Endometrial microvascular endothelial cells (primary cell): ENCODE results near the gene PHLDB3. TPM values are rescaled to one million over a fixed set of nuclear protein-coding genes. Genes with fewer than 3 reads are reported as not detected.
"Not testable (repeated sequence)": the region's sequence is repeated elsewhere in the genome, so short reads cannot be mapped to it uniquely, and the experiment has no call there.

Experiments used
- in situ Hi-C: cut with HindIII; loops from 2 replicates; pipeline ENCODE4 v1.10.0; 2017; ENCODE audit warnings: low sequenced_read_pairs, low pct_unique_long_range_greater_than_20kb; ENCODE audit errors: inconsistent ontology term
- total RNA-seq: library from RNA; depleted of rRNA; stranded (reverse); fragments of >200 nt; gene quantifications from one replicate; pipeline ENCODE4 v1.2.3, GENCODE V29; 2015; ENCODE audit errors: inconsistent ontology term

The PHLDB3 gene
- total RNA-seq, 1 donor from 2014 or later: 4.4 TPM

GRCh38 chr19:43532571-43532961, 28.0 kb upstream of the PHLDB3 start:
- in situ Hi-C loops: no loop called here

- in situ Hi-C loops: no loop called here
Measured at GRCh38 chr19:43527860-43528622, 23.5 kb upstream of the PHLDB3 start.

DNA sequence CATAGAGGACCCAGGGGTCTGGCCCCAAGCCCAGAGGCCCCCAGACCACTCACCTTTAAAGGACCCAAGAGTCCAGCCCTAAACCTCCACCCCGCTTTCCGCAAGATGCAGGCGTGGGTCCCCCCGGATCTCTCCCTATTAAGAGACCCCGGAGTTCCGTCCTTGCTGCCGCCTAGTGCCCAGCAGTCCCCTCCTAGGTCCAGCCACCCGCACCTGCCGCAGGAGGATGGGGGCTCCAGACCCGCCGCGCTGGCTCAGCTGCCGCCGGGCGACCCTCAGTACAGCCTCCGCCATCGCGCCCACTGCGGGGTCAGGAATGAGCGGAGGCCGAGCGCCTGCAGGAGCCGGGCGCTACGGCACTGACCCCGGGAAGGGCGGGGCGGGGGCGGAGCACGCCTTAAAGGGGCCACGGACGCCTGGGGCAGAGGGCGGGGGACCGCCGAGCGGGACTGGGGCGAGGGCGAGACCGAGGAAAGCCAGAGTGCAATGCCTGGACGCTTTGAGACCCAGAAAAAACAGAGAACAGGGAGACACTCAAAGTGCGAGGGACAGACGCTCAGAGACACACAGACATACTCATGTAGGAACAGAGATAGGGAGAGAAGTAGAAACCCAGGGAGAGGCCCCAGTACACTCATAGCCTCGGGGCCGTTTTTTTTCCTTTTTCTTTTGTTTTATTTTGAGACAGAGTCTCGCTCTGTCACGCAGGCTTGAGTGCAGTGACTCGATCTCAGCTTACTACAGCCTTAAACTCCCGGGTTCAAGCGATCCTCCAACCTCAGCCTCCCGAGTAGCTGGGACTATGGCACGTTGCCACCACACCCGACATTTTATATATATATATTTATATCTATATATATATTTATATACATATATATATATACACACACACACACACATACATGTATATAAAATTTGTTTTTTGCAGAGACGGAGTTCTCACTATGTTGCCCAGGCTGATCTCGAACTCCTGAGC, 22.6 kb upstream of the PHLDB3 start, which contains the start of gene ETHE1:
Gene ETHE1, minus strand, starts transcription at position 318 of the 976 bp plus-strand sequence. Its CDS starts 24 bp downstream, at position 294.
- in situ Hi-C loops: no loop called here

DNA sequence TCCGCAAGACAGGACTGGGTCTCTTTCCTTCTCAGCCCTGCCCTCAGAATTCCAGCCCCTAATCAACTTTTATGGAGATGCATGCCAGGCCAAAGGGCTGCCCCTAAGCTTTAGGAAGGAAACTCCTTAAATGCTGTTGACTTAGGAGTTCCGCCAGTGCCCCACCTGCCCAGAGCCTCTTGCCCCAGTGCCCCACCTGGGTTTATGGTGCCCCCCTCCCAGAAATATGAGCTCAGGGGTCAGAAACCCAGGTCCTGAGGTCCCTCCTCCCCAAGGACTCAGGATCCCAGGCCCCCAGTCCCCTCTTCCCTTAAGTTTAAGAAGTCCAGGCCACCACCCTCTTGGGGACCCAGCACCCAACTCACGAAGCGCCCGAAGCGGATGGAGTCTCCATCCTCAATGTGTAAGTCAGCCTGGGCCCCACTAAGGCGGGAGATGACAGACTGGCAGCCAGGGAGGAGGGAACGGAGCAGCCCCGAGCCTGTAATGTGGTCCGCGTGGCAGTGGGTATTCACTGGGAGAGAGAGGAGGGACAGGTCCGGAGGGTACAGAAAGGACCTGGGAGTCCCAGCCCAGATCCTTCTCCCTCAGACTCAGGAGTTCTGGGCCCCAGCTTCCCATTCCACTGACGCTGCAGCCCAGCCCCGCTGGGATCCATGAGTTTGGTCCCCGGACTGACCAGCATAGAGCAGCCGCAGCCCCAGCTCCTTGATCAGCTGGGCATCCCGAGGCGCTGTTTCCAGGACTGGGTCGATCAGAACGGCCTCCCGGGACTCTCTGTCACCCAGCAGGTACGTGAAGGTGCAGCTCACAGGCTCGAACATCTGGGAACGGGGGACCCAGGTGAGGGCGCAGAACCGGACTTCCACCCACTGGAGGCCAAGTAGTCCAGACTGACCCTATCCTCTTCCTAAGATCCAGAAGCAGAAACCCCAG, 21.6 kb upstream of the PHLDB3 start:
- in situ Hi-C loops: no loop called here

DNA sequence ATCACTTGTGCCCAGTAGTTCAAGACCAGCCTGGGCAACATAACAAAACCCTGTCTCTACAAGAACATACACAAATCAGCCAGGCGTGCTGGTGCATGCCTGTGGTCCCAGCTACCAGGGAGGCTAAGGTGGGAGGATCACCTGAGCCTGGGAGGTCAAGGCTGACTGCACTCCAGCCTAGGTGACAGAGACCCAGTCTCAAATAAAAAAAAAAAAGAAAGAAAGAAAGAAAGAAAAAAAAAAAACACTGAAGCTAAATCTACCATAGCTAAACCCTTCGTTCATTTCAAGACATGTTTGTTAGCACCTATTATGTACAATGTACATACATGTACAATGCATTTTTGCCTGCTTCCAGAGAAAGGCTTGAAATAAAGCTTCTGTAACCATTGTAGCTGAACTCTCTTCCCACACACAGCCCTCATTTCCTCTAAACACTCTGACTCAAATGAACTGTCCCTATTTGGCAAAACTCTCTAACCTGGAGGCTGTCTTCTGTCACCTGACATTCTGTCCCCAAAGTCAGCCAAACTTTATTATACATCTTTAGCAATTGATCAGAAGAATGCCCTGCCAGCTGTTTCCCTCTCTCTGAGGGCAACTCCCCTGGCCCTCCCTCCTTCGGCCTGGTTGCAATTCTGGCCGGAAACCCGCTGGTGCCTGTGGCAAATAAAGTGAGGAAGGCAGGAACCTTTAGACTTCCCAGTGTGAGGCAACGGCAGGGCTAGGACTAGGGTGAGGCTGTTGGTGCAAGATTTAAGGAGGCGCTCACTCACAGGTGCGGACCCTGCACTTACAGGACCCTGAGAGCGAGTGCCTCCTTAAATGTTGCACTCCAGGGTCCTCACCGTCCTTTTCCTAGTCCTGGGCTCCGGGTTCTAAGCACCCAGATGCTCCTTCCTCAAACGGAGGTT, 20.6 kb upstream of the PHLDB3 start:
- in situ Hi-C loops: no loop called here

DNA sequence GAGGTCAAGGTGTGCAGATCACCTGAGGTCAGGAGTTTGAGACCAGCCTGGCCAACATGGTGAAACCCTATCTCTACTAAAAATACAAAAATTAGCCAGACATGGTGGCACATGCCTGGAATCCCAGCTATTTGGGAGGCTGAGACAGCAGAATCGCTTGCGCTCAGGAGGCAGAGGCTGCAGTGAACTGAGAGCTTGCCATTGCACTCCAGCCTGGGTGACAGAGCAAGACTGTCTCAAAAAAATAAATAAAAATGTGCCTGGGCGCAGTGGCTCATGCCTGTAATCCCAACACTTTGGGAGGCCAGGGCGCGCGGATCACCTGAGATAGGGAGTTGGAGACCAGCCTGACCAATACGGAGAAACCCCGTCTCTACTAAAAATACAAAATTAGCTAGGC, 19.1 kb upstream of the PHLDB3 start:
- in situ Hi-C loops: not testable (repeated sequence)

DNA sequence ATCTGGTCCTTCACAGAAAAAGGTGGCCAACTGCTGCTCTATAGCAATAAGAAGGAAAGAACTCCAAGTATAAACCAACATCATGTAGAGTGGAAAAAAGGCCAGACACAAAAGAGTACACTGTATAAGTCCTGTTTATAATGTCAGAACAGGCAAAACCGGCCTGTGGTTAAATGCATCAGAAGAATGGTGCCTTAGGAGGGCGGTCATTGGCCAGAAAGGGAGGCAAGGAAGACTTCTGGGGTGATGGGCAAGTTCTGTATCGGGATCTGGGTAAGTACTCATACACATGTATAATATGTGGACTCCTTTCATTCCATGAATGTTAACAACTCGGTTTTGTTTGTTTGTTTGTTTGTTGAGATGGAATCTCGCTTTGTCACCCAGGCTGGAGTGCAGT, 18.4 kb upstream of the PHLDB3 start:
- in situ Hi-C loops: no loop called here

GRCh38 chr19:43519436-43520088, 15.0 kb upstream of the PHLDB3 start:
- in situ Hi-C loops: no loop called here

DNA sequence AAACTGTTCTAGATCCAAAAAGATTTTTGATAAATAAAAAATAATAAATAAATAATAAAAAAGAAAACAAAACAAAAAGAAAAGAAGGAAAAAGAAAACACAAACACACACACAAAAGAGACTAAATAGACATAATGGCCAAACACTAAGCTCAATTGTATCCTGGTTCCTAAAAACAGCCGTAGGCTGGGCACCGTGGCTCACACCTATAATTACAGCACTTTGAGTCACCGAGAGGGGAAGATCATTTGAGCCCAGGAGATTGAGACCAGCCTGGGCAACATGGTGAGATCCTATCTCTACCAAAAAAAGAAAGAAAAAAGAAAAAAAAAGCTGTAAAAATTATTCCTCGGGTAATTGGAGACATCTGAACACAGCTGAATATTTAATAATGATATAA, 13.5 kb upstream of the PHLDB3 start:
- in situ Hi-C loops: no loop called here

DNA sequence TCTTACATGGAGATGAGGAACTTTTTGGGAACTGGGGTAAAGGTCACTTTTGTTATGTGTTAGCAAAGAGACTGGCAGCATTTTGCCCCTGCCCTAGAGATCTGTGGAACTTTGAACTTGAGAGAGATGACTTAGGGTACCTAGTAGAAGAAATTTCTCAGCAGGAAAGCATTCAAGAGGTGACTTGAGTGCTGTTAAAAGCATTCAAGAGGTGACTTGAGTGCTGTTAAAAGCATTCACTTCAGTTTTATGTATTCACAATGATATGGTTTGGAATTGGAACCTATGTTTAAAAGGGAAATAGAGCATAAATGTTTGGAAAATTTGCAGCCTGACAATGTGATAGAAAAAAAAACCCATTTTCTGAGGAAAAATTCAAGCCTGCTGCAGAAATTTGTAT, 7.9 kb upstream of the PHLDB3 start:
- in situ Hi-C loops: not testable (repeated sequence)

DNA sequence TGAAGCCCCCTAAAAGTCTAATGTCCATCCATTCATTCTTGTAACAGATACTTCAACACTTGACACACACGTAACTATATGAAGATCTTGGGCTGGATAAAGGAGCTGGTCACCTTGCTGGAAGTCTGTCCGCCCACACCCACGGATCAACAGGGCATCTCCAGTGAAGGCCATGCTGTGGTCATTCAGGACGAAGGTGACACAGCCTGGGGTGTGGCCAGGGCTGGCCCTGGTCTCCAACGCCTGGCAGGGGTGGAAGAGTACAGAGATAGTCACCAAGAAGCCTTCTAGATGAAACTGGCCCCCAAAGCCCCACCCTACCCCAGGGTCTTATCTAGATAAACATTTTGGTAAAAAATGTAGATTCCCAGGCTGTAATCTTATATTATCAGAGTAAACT, 6.8 kb upstream of the PHLDB3 start:
- in situ Hi-C loops: no loop called here

DNA sequence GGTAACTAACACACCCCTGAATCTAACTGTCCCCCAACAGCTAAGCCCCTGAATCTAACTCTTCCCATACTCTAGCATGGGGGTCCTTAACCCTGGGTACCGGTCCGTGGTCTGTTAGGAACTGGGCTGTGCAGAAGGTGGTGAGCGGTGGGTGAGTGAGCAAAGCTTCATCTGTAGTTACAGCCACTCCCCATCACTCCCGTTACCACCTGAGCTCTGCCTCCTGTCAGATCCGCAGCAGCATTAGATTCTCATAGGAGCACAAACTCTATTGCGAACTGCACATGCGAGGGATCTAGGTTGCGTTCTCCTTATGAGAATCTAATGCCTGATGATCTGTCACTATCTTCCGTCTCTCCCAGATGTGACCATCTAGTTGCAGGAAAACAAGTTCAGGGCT, 6.2 kb upstream of the PHLDB3 start:
- in situ Hi-C loops: no loop called here

DNA sequence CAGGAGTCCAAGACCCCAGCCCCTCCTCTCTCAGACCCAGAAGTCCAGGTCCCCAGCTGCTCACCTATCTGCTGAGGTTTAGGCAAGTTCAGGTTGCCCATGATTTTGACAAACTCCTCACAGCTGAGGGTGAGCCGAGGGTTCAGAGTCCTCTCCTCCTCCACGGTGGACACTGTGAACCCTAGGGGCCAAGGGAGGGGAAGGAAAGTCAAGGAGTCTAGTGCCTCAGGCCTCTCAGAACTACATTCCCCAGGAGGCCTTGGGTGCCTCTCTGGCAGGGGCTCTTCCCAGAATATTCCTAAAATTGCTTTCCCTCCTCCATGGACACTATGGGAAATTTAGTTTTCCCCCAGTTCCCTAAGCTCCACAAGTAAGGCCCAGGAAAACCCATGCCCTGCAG, 3.3 kb upstream of the PHLDB3 start:
- in situ Hi-C loops: no loop called here

DNA sequence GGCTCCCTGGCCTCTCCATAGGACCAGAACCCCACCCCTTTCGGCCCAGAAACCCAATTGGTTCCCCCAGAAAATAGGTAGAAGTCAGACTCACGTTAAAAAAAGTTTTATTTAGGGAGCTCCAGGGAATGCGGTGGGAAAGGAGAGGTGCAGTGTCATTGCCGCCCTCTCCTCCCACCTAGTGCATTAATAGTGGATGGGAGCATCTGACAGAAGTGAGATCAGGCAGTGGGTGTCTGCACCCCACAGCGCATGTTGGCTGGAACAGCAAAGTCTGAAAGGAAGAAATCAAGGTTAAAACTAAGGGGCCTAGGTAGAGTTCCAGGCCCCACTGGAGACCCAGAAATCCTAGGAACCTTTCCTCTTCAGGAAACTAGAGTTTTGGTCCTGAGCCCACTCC, 2.1 kb upstream of the PHLDB3 start:
- in situ Hi-C loops: no loop called here

DNA sequence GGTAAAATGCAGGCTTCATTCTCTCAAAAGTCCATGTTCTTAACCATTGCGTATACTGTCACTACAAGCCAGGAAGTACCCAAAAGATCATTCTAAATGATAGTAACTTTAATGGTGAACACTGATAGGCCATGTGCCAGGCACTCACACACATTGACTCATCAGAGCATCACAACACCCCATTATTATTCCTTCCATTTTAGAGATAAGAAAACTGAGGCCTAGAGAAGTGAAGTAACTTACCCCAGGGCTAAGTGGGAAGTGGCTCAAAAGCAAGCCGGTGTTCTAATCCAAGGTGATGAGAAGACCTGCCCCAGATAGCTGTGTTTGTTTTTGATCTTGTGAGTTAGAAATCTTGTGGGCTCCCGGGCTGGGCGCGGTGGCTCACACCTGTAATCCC, 1.4 kb upstream of the PHLDB3 start:
- in situ Hi-C loops: no loop called here

GRCh38 chr19:43505186-43505456, 575 bp upstream of the PHLDB3 start:
- in situ Hi-C loops: no loop called here

- in situ Hi-C loops: no loop called here
Measured at GRCh38 chr19:43503501-43504425, 783 bp downstream of the PHLDB3 start.
